ENCODE data around the gene RFPL4A. TPM values are rescaled to one million over a fixed set of nuclear protein-coding genes. Genes with fewer than 3 reads are reported as not detected.
"Not testable (repeated sequence)": the region's sequence is repeated elsewhere in the genome, so short reads cannot be mapped to it uniquely, and the experiment has no call there.

The RFPL4A gene
- 1.0 TPM for total RNA-seq

- not testable (repeated sequence) for ATAC-seq; DNase-seq (ENCODE audit: low spot score)
Measured at GRCh38 chr19:55758797-55759196, at the start of gene RFPL4A. TSS of gene RFPL4A (plus strand) at chr19:55759097. CDS start at chr19:55761801, 2,704 bp downstream.

GRCh38 chr19:55711719-55712118, 47.2 kb upstream of the RFPL4A start:
- ATAC-seq (peak; percentile 12), DNase-seq (ENCODE audit: low spot score) (no peak)

GRCh38 chr19:55712804-55713631, 45.9 kb upstream of the RFPL4A start:
- no peak for ATAC-seq
- DNase-seq (ENCODE audit: low spot score), result no peak

- no peak for DNase-seq (ENCODE audit: low spot score)
- ATAC-seq, result no peak
Measured at GRCh38 chr19:55716531-55716930, 42.4 kb upstream of the RFPL4A start.

- DNase-seq (ENCODE audit: low spot score) (no peak), ATAC-seq (no peak)
Measured at GRCh38 chr19:55717251-55717650, 41.6 kb upstream of the RFPL4A start.

GRCh38 chr19:55717879-55718711, 40.8 kb upstream of the RFPL4A start:
- DNase-seq (ENCODE audit: low spot score); ATAC-seq: not testable (repeated sequence)

GRCh38 chr19:55720214-55720746, 38.6 kb upstream of the RFPL4A start:
- DNase-seq (ENCODE audit: low spot score) (no peak), ATAC-seq (no peak)

GRCh38 chr19:55720801-55721200, 38.1 kb upstream of the RFPL4A start:
- ATAC-seq, result no peak
- DNase-seq (ENCODE audit: low spot score), result no peak

GRCh38 chr19:55723491-55723890, 35.4 kb upstream of the RFPL4A start:
- ATAC-seq (no peak), DNase-seq (ENCODE audit: low spot score) (no peak)

- DNase-seq (ENCODE audit: low spot score); ATAC-seq: not testable (repeated sequence)
Measured at GRCh38 chr19:55730378-55730777, 28.5 kb upstream of the RFPL4A start.

GRCh38 chr19:55738302-55738701, 20.6 kb upstream of the RFPL4A start, which contains the start of gene NLRP9:
TSS of gene NLRP9 (minus strand) at chr19:55738402. CDS start at chr19:55738374, 28 bp downstream.
- DNase-seq (ENCODE audit: low spot score) (no peak), ATAC-seq (no peak)

- ATAC-seq (no peak), DNase-seq (ENCODE audit: low spot score) (no peak)
Measured at GRCh38 chr19:55750715-55751114, 8.2 kb upstream of the RFPL4A start.

GRCh38 chr19:55753401-55753800, 5.5 kb upstream of the RFPL4A start:
- ATAC-seq (peak; percentile 98), DNase-seq (ENCODE audit: low spot score) (peak; percentile 78)

GRCh38 chr19:55756808-55757207, 2.1 kb upstream of the RFPL4A start:
- ATAC-seq; DNase-seq (ENCODE audit: low spot score): not testable (repeated sequence)

GRCh38 chr19:55766466-55766865, 7.6 kb downstream of the RFPL4A start:
- no peak for DNase-seq (ENCODE audit: low spot score)

GRCh38 chr19:55768818-55769217, 9.9 kb downstream of the RFPL4A start, which contains the start of gene RFPL4AL1:
TSS of gene RFPL4AL1 (plus strand) at chr19:55769118. CDS start at chr19:55771805, 2,687 bp downstream.
- not testable (repeated sequence) for DNase-seq (ENCODE audit: low spot score); ATAC-seq

More at GRCh38 chr19:55766466-55766865, 7.6 kb downstream of the RFPL4A start:
- ATAC-seq, result no peak

GRCh38 chr19:55769632-55770031, 10.7 kb downstream of the RFPL4A start:
- ATAC-seq, result not testable (repeated sequence)

GRCh38 chr19:55777528-55777927, 18.6 kb downstream of the RFPL4A start:
- ATAC-seq (peak; percentile 34), DNase-seq (ENCODE audit: low spot score) (no peak)

More at GRCh38 chr19:55769632-55770031, 10.7 kb downstream of the RFPL4A start:
- not testable (repeated sequence) for DNase-seq (ENCODE audit: low spot score)

- ATAC-seq, result no peak
- DNase-seq (ENCODE audit: low spot score), result no peak
Measured at GRCh38 chr19:55778331-55778730, 19.4 kb downstream of the RFPL4A start.

GRCh38 chr19:55781112-55781511, 22.2 kb downstream of the RFPL4A start:
- DNase-seq (ENCODE audit: low spot score), result no peak
- no peak for ATAC-seq

- ATAC-seq (no peak), DNase-seq (ENCODE audit: low spot score) (no peak)
Measured at GRCh38 chr19:55795021-55795420, 36.1 kb downstream of the RFPL4A start.

Measured in left lobe of liver (tissue), 2 donors.